Osteocyte (in vitro differentiated cells): ENCODE measurements around the gene ZZZ3. TPM values are rescaled to one million over a fixed set of nuclear protein-coding genes. Genes with fewer than 3 reads are reported as not detected.

Experiments
- DNase-seq: peaks from one replicate; pipeline ENCODE4 v3.0.0; 2021; ENCODE audit warnings: mixed read lengths; ENCODE audit not compliant: unreplicated experiment; ENCODE audit errors: extremely low spot score
- H3K27ac Mint-ChIP-seq: one replicate; pipeline ENCODE4 v1.8.0; 2021; ENCODE audit warnings: mild to moderate bottlenecking, mixed read lengths; ENCODE audit not compliant: unreplicated experiment
- H3K27me3 Mint-ChIP-seq: one replicate; pipeline ENCODE4 v1.8.0; 2021; ENCODE audit warnings: mixed read lengths; ENCODE audit not compliant: unreplicated experiment
- H3K36me3 Mint-ChIP-seq: one replicate; pipeline ENCODE4 v1.8.0; 2021; ENCODE audit warnings: mixed read lengths; ENCODE audit not compliant: unreplicated experiment
- H3K4me1 Mint-ChIP-seq: one replicate; pipeline ENCODE4 v1.8.0; 2021; ENCODE audit warnings: mixed read lengths; ENCODE audit not compliant: unreplicated experiment
- H3K4me3 Mint-ChIP-seq: one replicate; pipeline ENCODE4 v1.8.0; 2021; ENCODE audit warnings: mild to moderate bottlenecking, moderate library complexity, mixed read lengths; ENCODE audit not compliant: unreplicated experiment
- H3K9me3 Mint-ChIP-seq: one replicate; pipeline ENCODE4 v1.8.0; 2021; ENCODE audit warnings: mixed read lengths; ENCODE audit not compliant: unreplicated experiment
- total RNA-seq: library from RNA; stranded (reverse); gene quantifications from 2 replicates; pipeline ENCODE4 v1.2.1, GENCODE V29; 2021
- TF ChIP-seq, protein P1 (sequence below): fragments of 200-600 bp; sonication (generic); IDR thresholded peaks from 2 replicates; pipeline ENCODE4 v1.5.0; 2021; ENCODE audit warnings: antibody characterized with exemption, mild to moderate bottlenecking, moderate library complexity

The ZZZ3 gene
- total RNA-seq, 1 donor from 2014 or later = 54.3 TPM

DNA sequence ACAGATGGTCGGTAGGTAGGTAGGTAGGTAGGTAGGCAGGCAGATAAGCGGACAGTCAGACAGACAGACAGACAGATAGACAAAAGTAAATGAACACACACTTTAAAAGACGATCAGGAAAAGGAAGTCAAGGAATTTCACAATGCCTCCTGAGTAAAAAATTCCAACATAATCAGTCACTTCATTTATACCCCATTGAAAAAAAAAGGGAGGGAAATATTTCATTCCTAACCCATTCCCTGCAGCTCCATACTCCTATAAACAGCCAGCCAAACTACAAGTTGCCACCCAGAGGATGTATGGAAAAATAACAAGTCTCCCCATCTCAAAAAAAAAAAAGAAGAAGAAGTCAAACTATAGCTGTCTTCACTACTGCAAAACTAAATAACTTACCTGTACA, 43.4 kb downstream of the ZZZ3 start:
- no peaks in the 10 kb centered on the region for H3K27me3 Mint-ChIP-seq
- no peak for DNase-seq
- peak overlapping the region; percentile 32 for H3K27ac Mint-ChIP-seq
- no peak overlapping the region for H3K4me3 Mint-ChIP-seq
- H3K9me3 Mint-ChIP-seq = no peaks in the 10 kb centered on the region
- TF ChIP-seq, protein P1, sequence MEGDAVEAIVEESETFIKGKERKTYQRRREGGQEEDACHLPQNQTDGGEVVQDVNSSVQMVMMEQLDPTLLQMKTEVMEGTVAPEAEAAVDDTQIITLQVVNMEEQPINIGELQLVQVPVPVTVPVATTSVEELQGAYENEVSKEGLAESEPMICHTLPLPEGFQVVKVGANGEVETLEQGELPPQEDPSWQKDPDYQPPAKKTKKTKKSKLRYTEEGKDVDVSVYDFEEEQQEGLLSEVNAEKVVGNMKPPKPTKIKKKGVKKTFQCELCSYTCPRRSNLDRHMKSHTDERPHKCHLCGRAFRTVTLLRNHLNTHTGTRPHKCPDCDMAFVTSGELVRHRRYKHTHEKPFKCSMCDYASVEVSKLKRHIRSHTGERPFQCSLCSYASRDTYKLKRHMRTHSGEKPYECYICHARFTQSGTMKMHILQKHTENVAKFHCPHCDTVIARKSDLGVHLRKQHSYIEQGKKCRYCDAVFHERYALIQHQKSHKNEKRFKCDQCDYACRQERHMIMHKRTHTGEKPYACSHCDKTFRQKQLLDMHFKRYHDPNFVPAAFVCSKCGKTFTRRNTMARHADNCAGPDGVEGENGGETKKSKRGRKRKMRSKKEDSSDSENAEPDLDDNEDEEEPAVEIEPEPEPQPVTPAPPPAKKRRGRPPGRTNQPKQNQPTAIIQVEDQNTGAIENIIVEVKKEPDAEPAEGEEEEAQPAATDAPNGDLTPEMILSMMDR = no peak
- peaks cover 18% of the 10 kb centered on the region for H3K4me1 Mint-ChIP-seq
- H3K36me3 Mint-ChIP-seq = peaks cover 24% of the 10 kb centered on the region

DNA sequence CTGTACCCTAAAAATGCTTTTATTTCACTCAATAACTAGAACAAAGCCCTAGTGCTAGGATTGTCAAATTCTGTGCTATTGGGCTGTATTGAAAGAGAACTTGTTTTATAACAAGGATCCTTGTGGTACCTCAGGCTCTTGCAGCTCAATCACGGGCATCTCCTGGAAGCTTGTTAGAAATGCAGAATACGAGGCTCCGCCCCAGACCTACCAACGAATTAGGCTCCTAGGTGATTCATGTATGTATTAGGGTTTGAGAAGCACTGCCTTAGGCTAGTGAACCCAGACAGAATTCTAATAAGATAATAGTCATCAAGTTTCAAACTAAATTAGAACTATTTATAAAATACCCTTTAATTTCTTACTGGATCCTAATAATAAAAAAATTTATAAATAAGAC, 45.6 kb downstream of the ZZZ3 start:
- H3K36me3 Mint-ChIP-seq = peaks cover 33% of the 10 kb centered on the region
- TF ChIP-seq, protein P1 = no peak
- H3K27ac Mint-ChIP-seq = no peak overlapping the region
- peaks cover 16% of the 10 kb centered on the region for H3K4me1 Mint-ChIP-seq
- no peaks in the 10 kb centered on the region for H3K9me3 Mint-ChIP-seq
- DNase-seq = no peak
- no peaks in the 10 kb centered on the region for H3K27me3 Mint-ChIP-seq
- H3K4me3 Mint-ChIP-seq = no peak overlapping the region

Other genes with a start within 250 kb of the ZZZ3 start
- 74.6 and 74.7 TPM in 2 replicates for gene USP33, start 77.2 kb upstream of the ZZZ3 start, total RNA-seq
- gene MIGA1, start 97.0 kb upstream of the ZZZ3 start, total RNA-seq = 17.8 and 18.5 TPM in 2 replicates
- gene NEXN, start 206.0 kb upstream of the ZZZ3 start, total RNA-seq = 19.3 and 19.5 TPM in 2 replicates